OCI-LY7 (cell line): ENCODE measurements around the gene NFYC. TPM values are rescaled to one million over a fixed set of nuclear protein-coding genes. Genes with fewer than 3 reads are reported as not detected.

Experiments
- BruUV-seq: library from RNA; stranded (reverse); fragments of 400-500 nt; replicated peaks from 2 replicates; lab custom pipeline; 2021; lab: Mats Ljungman, UMichigan
- CTCF ChIA-PET: fragments of 300-600 bp; sonication (Branson Sonifier 250); formaldehyde crosslinking; loops from one replicate; lab custom pipeline; 2022; ENCODE audit warnings: antibody characterized with exemption; ENCODE audit not compliant: unreplicated experiment; lab: Charles Lee
- POLR2A ChIA-PET: fragments of 300-600 bp; sonication (Branson Sonifier 250); formaldehyde crosslinking; loops from one replicate; lab custom pipeline; 2022; ENCODE audit warnings: antibody characterized with exemption; lab: Charles Lee
- DNase-seq: peaks from one replicate; pipeline ENCODE4 v3.0.0-alpha.2; 2015; ENCODE audit warnings: low spot score
- H2AFZ ChIP-seq: fragments of 200-600 bp; sonication (generic), shearing (Covaris generic); 2 replicates; pipeline ENCODE4 v1.6.1; 2014; ENCODE audit warnings: mild to moderate bottlenecking, antibody characterized with exemption, low read length, moderate library complexity
- H3K27ac ChIP-seq: fragments of 200-600 bp; sonication (generic); 2 replicates; pipeline ENCODE4 v1.5.1; 2014; ENCODE audit warnings: mixed run types, low read depth, mild to moderate bottlenecking, moderate library complexity, low read length, inconsistent platforms; ENCODE audit not compliant: poor library complexity, severe bottlenecking
- H3K36me3 ChIP-seq: fragments of 200-600 bp; sonication (generic); 2 replicates; pipeline ENCODE4 v1.6.1; 2014; ENCODE audit warnings: mild to moderate bottlenecking, antibody characterized with exemption, low read length, moderate library complexity, mixed read lengths; ENCODE audit not compliant: insufficient read depth
- H3K4me1 ChIP-seq: fragments of 200-600 bp; sonication (generic); 2 replicates; pipeline ENCODE4 v1.5.1; 2014; ENCODE audit warnings: mild to moderate bottlenecking, low read length; ENCODE audit not compliant: insufficient read depth, poor library complexity, severe bottlenecking
- H3K4me2 ChIP-seq: fragments of 200-600 bp; sonication (generic); 2 replicates; pipeline ENCODE4 v1.6.1; 2014; ENCODE audit warnings: mild to moderate bottlenecking, low read length
- H3K4me3 ChIP-seq: fragments of 200-600 bp; sonication (generic); 2 replicates; pipeline ENCODE4 v1.5.1; 2014; ENCODE audit warnings: mild to moderate bottlenecking, low read depth, low read length; ENCODE audit not compliant: poor library complexity, severe bottlenecking
- H3K79me2 ChIP-seq: fragments of 200-600 bp; sonication (generic); 2 replicates; pipeline ENCODE4 v1.6.1; 2016; ENCODE audit warnings: low read depth, mild to moderate bottlenecking, low read length, moderate library complexity, mixed read lengths; ENCODE audit not compliant: insufficient read depth
- H3K9me2 ChIP-seq: fragments of 200-600 bp; sonication (generic); 2 replicates; pipeline ENCODE4 v1.6.1; 2016; ENCODE audit warnings: mild to moderate bottlenecking, low read length, mixed read lengths; ENCODE audit not compliant: insufficient read depth
- H3K9me3 ChIP-seq: fragments of 200-600 bp; sonication (generic); 2 replicates; pipeline ENCODE4 v1.6.1; 2014; ENCODE audit warnings: mild to moderate bottlenecking, mixed run types, low read length, mixed read lengths
- H4K20me1 ChIP-seq: fragments of 200-600 bp; sonication (generic); 2 replicates; pipeline ENCODE4 v1.6.1; 2014; ENCODE audit warnings: mild to moderate bottlenecking, antibody characterized with exemption, low read length, moderate library complexity, mixed read lengths; ENCODE audit not compliant: insufficient read depth
- CTCF ChIP-seq: fragments of 200-600 bp; sonication (generic); conservative IDR thresholded peaks from 2 replicates; pipeline ENCODE4 v1.5.1; 2014; ENCODE audit warnings: mild to moderate bottlenecking, antibody characterized with exemption, low read length, moderate library complexity, mixed read lengths
- EZH2phosphoT487 ChIP-seq: fragments of 200-600 bp; sonication (generic); IDR thresholded peaks from 2 replicates; pipeline ENCODE4 v1.6.1; 2018; ENCODE audit warnings: low read depth, borderline replicate concordance, mild to moderate bottlenecking, mixed run types, antibody characterized with exemption, low read length, moderate library complexity, mixed read lengths
- intact Hi-C: fragments of 100-400 bp; cut with micrococcal nuclease; formaldehyde crosslinking; loops from one replicate; pipeline ENCODE4 v1.10.0; 2022; ENCODE audit not compliant: unreplicated experiment
- total RNA-seq, 2 experiments: library from RNA; depleted of rRNA in 1 of 2; stranded (reverse); fragments of >200 nt in 1 of 2; shearing (Covaris generic) in 1 of 2; gene quantifications; 2 replicates each; pipeline ENCODE4 v1.2.3, GENCODE V29; 2014 to 2022

The NFYC gene
- total RNA-seq, 2 experiments from 2014 or later: 39.1 to 71.0 TPM

- CTCF ChIA-PET: no interaction called here
- no peak overlapping the region for H2AFZ ChIP-seq
- no peak overlapping the region for H3K4me3 ChIP-seq
- H3K4me1 ChIP-seq: peaks cover 49% of the 10 kb centered on the region
- intact Hi-C loops: no loop called here
- POLR2A ChIA-PET: no interaction called here
- no peaks in the 10 kb centered on the region for H3K9me2 ChIP-seq
- no peak for DNase-seq
- no peak for TF ChIP-seq EZH2phosphoT487
- no peak for TF ChIP-seq CTCF
- no peak overlapping the region for H3K27ac ChIP-seq
- H3K36me3 ChIP-seq: no peaks in the 10 kb centered on the region
- no peak overlapping the region for H3K4me2 ChIP-seq
- no peaks in the 10 kb centered on the region for H3K9me3 ChIP-seq
- no peaks in the 10 kb centered on the region for H4K20me1 ChIP-seq
- BruUV-seq: no TSS peak
- H3K79me2 ChIP-seq: no peaks in the 10 kb centered on the region
Observed at GRCh38 chr1:40806731-40807695, 115.5 kb downstream of the NFYC start.

- intact Hi-C loops: no loop called here
- H3K79me2 ChIP-seq: no peaks in the 10 kb centered on the region
- ChIA-PET CTCF (no interaction called here), POLR2A (no interaction called here)
- H3K4me3 ChIP-seq: no peak overlapping the region
- H4K20me1 ChIP-seq: no peaks in the 10 kb centered on the region
- H3K9me3 ChIP-seq: no peaks in the 10 kb centered on the region
- TF ChIP-seq CTCF (no peak), EZH2phosphoT487 (no peak)
- H3K4me2 ChIP-seq: no peak overlapping the region
- H2AFZ ChIP-seq: no peak overlapping the region
- peaks cover 40% of the 10 kb centered on the region for H3K4me1 ChIP-seq
- H3K9me2 ChIP-seq: no peaks in the 10 kb centered on the region
- H3K36me3 ChIP-seq: no peaks in the 10 kb centered on the region
- DNase-seq: no peak
- no TSS peak for BruUV-seq
- no peak overlapping the region for H3K27ac ChIP-seq
Observed at GRCh38 chr1:40808002-40808401, 116.5 kb downstream of the NFYC start.

- Histone ChIP-seq H4K20me1 (no peaks in the 10 kb centered on the region), H3K27ac (no peak overlapping the region), H3K9me2 (no peaks in the 10 kb centered on the region), H3K4me2 (0 out of 2 replicates have a peak overlapping the region, but pooled peaks have one; percentile 50), H3K79me2 (no peaks in the 10 kb centered on the region), H3K9me3 (no peaks in the 10 kb centered on the region), H3K36me3 (no peaks in the 10 kb centered on the region), H3K4me1 (peaks cover 36% of the 10 kb centered on the region), H3K4me3 (no peak overlapping the region), H2AFZ (no peak overlapping the region)
- no TSS peak for BruUV-seq
- CTCF ChIA-PET: no interaction called here
- POLR2A ChIA-PET: no interaction called here
- TF ChIP-seq CTCF (no peak), EZH2phosphoT487 (no peak)
- DNase-seq: no peak
- intact Hi-C loops: no loop called here
Observed at GRCh38 chr1:40808444-40808843, 116.9 kb downstream of the NFYC start.
